ENCODE data around the gene CCDC184.
"Not testable (repeated sequence)": the region's sequence is repeated elsewhere in the genome, so short reads cannot be mapped to it uniquely, and the experiment has no call there.

The CCDC184 gene

GRCh38 chr12:48216785-48217184 lies 33.3 kb downstream of the CCDC184 start:
- DNase-seq = no peak

- DNase-seq = no peak
Observed at GRCh38 chr12:48219631-48220030, 36.2 kb downstream of the CCDC184 start.

DNA sequence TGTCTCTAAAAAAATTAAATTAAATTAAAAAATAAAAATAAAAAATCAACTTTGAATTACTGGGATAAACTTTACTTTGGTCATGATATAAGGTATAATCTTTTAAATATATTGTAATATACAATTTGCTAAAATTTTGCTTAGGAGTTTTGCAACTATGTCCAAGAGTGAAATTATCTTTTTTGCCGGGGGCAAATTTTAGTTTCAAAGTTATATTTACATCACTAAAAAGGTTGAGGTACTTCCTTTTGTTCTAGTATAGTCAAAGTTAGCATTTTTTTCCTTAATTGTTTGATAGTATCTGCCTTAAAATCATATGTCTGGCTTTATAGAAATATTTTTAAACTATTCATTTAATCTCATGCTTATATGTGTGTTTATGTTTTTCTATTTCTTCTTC lies 37.3 kb downstream of the CCDC184 start:
- DNase-seq = no peak

DNA sequence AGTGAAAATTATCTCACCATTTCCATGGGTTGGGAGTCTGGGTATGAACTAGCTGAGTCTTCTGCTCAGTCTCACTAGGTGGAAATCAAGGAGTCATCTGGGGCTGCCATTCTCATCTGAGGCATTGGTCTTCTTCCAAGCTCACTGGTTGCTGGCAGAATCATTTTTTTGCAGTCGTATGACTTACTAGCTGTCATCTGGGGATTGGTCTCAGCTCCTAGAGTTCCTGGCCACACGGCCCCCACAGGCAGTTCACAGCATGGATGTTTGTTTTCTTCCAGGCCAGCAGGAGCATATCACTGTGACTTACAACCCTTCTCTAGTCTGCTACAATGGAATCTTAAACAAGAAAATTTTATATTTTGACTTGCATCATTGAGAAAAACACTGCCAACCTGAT lies 38.2 kb downstream of the CCDC184 start:
- DNase-seq = no peak

DNA sequence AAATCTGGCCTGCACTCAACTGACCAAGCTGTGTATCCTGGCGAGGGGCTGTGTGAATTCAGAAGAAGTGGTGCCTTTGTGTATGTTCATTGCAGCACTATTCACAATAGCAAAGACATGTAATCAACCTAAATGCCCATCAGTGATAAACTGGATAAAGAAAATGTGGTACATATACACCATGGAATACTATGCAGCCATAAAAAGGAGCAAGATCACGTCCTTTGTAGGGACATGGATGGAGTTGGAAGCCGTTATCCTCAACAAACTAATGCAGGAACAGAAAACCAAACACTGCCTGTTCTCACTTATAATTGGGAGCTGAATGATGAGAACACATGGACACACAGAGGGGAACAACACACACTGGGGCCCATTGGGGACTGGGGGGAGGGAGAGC lies 41.1 kb downstream of the CCDC184 start:
- not testable (repeated sequence) for DNase-seq

DNA sequence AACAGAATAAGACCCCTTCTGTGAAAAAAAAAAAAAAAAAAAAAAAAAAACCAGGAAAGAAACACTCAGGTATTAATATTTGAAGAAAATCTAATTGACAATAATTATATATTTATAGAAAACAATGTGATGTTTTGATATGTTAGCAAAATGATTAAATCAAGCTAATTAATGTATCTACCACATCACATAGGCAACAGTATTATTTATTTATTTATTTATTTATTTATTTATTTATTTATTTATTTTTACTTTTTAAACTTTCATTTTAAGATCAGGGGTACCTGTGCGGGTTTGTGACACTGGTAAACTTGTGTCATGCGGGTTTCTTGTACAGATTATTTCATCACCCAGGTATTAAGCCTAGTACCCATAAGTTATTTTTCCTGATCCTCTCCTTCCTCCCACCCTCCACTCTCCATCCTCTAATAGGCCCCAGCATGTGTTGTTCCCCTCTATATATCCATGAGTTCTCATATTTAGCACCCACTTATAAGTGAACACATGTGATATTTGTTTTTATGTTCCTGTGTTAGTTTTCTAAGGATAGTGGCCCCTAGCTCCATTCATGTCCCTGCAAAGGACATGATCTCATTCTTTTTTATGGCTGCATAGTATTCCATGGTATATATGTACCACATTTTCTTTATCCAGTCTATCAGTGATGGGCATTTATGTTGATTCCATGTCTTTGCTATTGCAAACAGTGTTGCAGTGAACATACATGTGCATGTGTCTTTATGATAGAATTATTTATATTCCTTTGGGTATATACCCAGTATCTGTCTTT lies 47.9 kb downstream of the CCDC184 start:
- not testable (repeated sequence) for DNase-seq

Measured in kidney glomerular epithelial cell (primary cell).